HEK293 (cell line): ENCODE results near the gene PPP2R1B.

Source experiments
- CTCF ChIA-PET: fragments of 350-600 bp; formaldehyde crosslinking; extraction: SDS; loops from one replicate; lab custom pipeline; 2021; ENCODE audit warnings: antibody characterized with exemption; lab: Yijun Ruan, JAX
- POLR2A ChIA-PET: fragments of 300-600 bp; formaldehyde crosslinking; extraction: SDS; loops from one replicate; lab custom pipeline; 2020; ENCODE audit warnings: antibody characterized with exemption, inconsistent platforms; lab: Yijun Ruan, JAX
- H3K27ac ChIP-seq: fragments of 200-500 bp; sonication (Bioruptor generic); 2 replicates; pipeline ENCODE4 v1.5.1; 2014; ENCODE audit warnings: low read depth, low read length, control low read depth, inconsistent platforms; ENCODE audit errors: extremely low read depth
- H3K36me3 ChIP-seq, 2 experiments: fragments of 200-500 bp in 1 of 2; sonication (Bioruptor generic) in 1 of 2; 1 replicate in 1 of 2; 2 replicates in 1 of 2; pipeline ENCODE4 v1.5.1; 2014 to 2017; ENCODE audit warnings: inconsistent platforms in 2 of 2, low read length in 2 of 2; ENCODE audit not compliant: control insufficient read depth in 2 of 2, insufficient read depth in 1 of 2
- H3K4me1 ChIP-seq: fragments of 200-500 bp; sonication (Bioruptor generic); 2 replicates; pipeline ENCODE4 v1.5.1; 2014; ENCODE audit warnings: mild to moderate bottlenecking, low read length, inconsistent platforms; ENCODE audit not compliant: control insufficient read depth, insufficient read depth
- H3K4me3 ChIP-seq: 2 replicates; pipeline ENCODE4 v1.5.1; 2011; ENCODE audit warnings: low read depth, mild to moderate bottlenecking, control low read depth, low read length, moderate library complexity
- H3K9me3 ChIP-seq: fragments of 200-500 bp; sonication (Bioruptor generic); 2 replicates; pipeline ENCODE4 v1.5.1; 2014; ENCODE audit warnings: low read depth, low read length, inconsistent platforms; ENCODE audit not compliant: control insufficient read depth, insufficient read depth
- ATF2 ChIP-seq: fragments of 450-650 bp; formaldehyde crosslinking; IDR thresholded peaks from 2 replicates; pipeline ENCODE4 v1.5.1; 2016; ENCODE audit warnings: missing biosample characterization, missing genetic modification characterization, low read depth
- EGR2 ChIP-seq: fragments of 450-650 bp; formaldehyde crosslinking; IDR thresholded peaks from 2 replicates; pipeline ENCODE4 v1.5.1; 2016; ENCODE audit warnings: low read depth, missing biosample characterization, missing genetic modification characterization
- FEZF1 ChIP-seq: fragments of 450-650 bp; formaldehyde crosslinking; IDR thresholded peaks from 2 replicates; pipeline ENCODE4 v1.5.1; 2016; ENCODE audit warnings: missing biosample characterization, missing genetic modification characterization
- GLIS1 ChIP-seq: fragments of 450-650 bp; formaldehyde crosslinking; IDR thresholded peaks from 2 replicates; pipeline ENCODE4 v1.5.1; 2016; ENCODE audit warnings: missing biosample characterization, missing genetic modification characterization
- PATZ1 ChIP-seq: fragments of 450-650 bp; formaldehyde crosslinking; IDR thresholded peaks from 2 replicates; pipeline ENCODE4 v1.5.1; 2016; ENCODE audit warnings: missing biosample characterization, missing genetic modification characterization
- PRDM6 ChIP-seq: fragments of 450-650 bp; formaldehyde crosslinking; IDR thresholded peaks from 2 replicates; pipeline ENCODE4 v1.5.1; 2017; ENCODE audit warnings: missing biosample characterization, missing genetic modification characterization
- REPIN1 ChIP-seq: fragments of 450-650 bp; formaldehyde crosslinking; IDR thresholded peaks from 2 replicates; pipeline ENCODE4 v1.5.1; 2017; ENCODE audit warnings: missing biosample characterization, missing genetic modification characterization, low read depth
- SCRT2 ChIP-seq: fragments of 450-650 bp; formaldehyde crosslinking; IDR thresholded peaks from 2 replicates; pipeline ENCODE4 v1.5.1; 2016; ENCODE audit warnings: missing biosample characterization, missing genetic modification characterization
- ZBTB1 ChIP-seq: fragments of 450-650 bp; formaldehyde crosslinking; IDR thresholded peaks from 2 replicates; pipeline ENCODE4 v1.5.1; 2016; ENCODE audit warnings: missing biosample characterization, missing genetic modification characterization
- ZBTB8A ChIP-seq: fragments of 450-650 bp; formaldehyde crosslinking; IDR thresholded peaks from 2 replicates; pipeline ENCODE4 v1.5.1; 2016; ENCODE audit warnings: missing biosample characterization, missing genetic modification characterization
- ZFHX2 ChIP-seq: fragments of 450-650 bp; formaldehyde crosslinking; conservative IDR thresholded peaks from 2 replicates; pipeline ENCODE4 v1.5.1; 2016; ENCODE audit warnings: missing biosample characterization, missing genetic modification characterization
- ZNF121 ChIP-seq: fragments of 450-650 bp; formaldehyde crosslinking; IDR thresholded peaks from 2 replicates; pipeline ENCODE4 v1.5.1; 2016; ENCODE audit warnings: missing biosample characterization, missing genetic modification characterization
- ZNF157 ChIP-seq: fragments of 450-650 bp; formaldehyde crosslinking; IDR thresholded peaks from 2 replicates; pipeline ENCODE4 v1.5.1; 2016; ENCODE audit warnings: missing biosample characterization, missing genetic modification characterization
- ZNF211 ChIP-seq: fragments of 450-650 bp; formaldehyde crosslinking; IDR thresholded peaks from 2 replicates; pipeline ENCODE4 v1.5.1; 2016; ENCODE audit warnings: low read depth, missing biosample characterization, missing genetic modification characterization
- ZNF221 ChIP-seq: fragments of 450-650 bp; formaldehyde crosslinking; IDR thresholded peaks from 2 replicates; pipeline ENCODE4 v1.5.1; 2017; ENCODE audit warnings: missing biosample characterization, missing genetic modification characterization, borderline replicate concordance
- ZNF26 ChIP-seq: fragments of 450-650 bp; formaldehyde crosslinking; IDR thresholded peaks from 2 replicates; pipeline ENCODE4 v1.5.1; 2016; ENCODE audit warnings: missing biosample characterization, missing genetic modification characterization
- ZNF341 ChIP-seq: fragments of 450-650 bp; formaldehyde crosslinking; IDR thresholded peaks from 2 replicates; pipeline ENCODE4; 2016; ENCODE audit warnings: low read depth, missing biosample characterization, missing genetic modification characterization
- ZNF354C ChIP-seq: fragments of 450-650 bp; formaldehyde crosslinking; IDR thresholded peaks from 2 replicates; pipeline ENCODE4 v1.5.1; 2016; ENCODE audit warnings: missing biosample characterization, missing genetic modification characterization, low read depth, borderline replicate concordance
- ZNF366 ChIP-seq: fragments of 450-650 bp; formaldehyde crosslinking; conservative IDR thresholded peaks from 2 replicates; pipeline ENCODE4 v1.5.1; 2016; ENCODE audit warnings: missing biosample characterization, missing genetic modification characterization
- ZNF473 ChIP-seq: fragments of 450-650 bp; formaldehyde crosslinking; IDR thresholded peaks from 2 replicates; pipeline ENCODE4 v1.5.1; 2017; ENCODE audit warnings: missing biosample characterization, missing genetic modification characterization
- ZNF48 ChIP-seq: fragments of 450-650 bp; formaldehyde crosslinking; IDR thresholded peaks from 2 replicates; pipeline ENCODE4 v1.5.1; 2016; ENCODE audit warnings: missing biosample characterization, missing genetic modification characterization
- ZNF501 ChIP-seq: fragments of 450-650 bp; formaldehyde crosslinking; IDR thresholded peaks from 2 replicates; pipeline ENCODE4 v1.5.1; 2016; ENCODE audit warnings: missing biosample characterization, missing genetic modification characterization
- ZNF585B ChIP-seq: fragments of 450-650 bp; formaldehyde crosslinking; IDR thresholded peaks from 2 replicates; pipeline ENCODE4 v1.5.1; 2016; ENCODE audit warnings: missing biosample characterization, missing genetic modification characterization
- ZNF596 ChIP-seq: fragments of 450-650 bp; IDR thresholded peaks from 2 replicates; pipeline ENCODE4 v1.5.0; 2018; ENCODE audit warnings: missing biosample characterization, mild to moderate bottlenecking, missing genetic modification characterization, moderate library complexity
- ZNF701 ChIP-seq: fragments of 450-650 bp; formaldehyde crosslinking; IDR thresholded peaks from 2 replicates; pipeline ENCODE4 v1.5.1; 2016; ENCODE audit warnings: missing biosample characterization, missing genetic modification characterization
- ZNF830 ChIP-seq: fragments of 450-650 bp; IDR thresholded peaks from 2 replicates; pipeline ENCODE4 v1.5.0; 2018; ENCODE audit warnings: missing biosample characterization, missing genetic modification characterization, low read depth, mild to moderate bottlenecking, moderate library complexity
- ZSCAN16 ChIP-seq: fragments of 450-650 bp; formaldehyde crosslinking; IDR thresholded peaks from 2 replicates; pipeline ENCODE4 v1.5.1; 2016; ENCODE audit warnings: missing biosample characterization, missing genetic modification characterization

PPP2R1B gene

GRCh38 chr11:111714522-111714921 lies 51.7 kb downstream of the PPP2R1B start:
- Histone ChIP-seq H3K9me3 (no peaks in the 10 kb centered on the region), H3K4me3 (no peak overlapping the region), H3K27ac (no peak overlapping the region), H3K4me1 (peaks cover 4% of the 10 kb centered on the region), H3K36me3 (peaks cover 0 to 49% of the 10 kb centered on the region in 2 experiments; a peak in 2 of 3 replicates)
- ChIA-PET POLR2A (no interaction called here), CTCF (interaction anchor here (0.6 kb wide), 1 partner anchor 391 kb away, joined by 5 read pairs; no protein-coding TSS in a partner anchor)
- TF ChIP-seq ZNF341 (no peak), ZNF354C (tag by site-specific recombination) (no peak), ZNF26 (tag by site-specific recombination) (no peak), ZNF366 (tag by site-specific recombination) (no peak), ZNF701 (tag by site-specific recombination) (no peak), ZFHX2 (tag by site-specific recombination) (no peak), ZNF596 (tag by site-specific recombination) (no peak), ZNF830 (no peak), ZNF121 (tag by site-specific recombination) (no peak), EGR2 (tag by site-specific recombination) (no peak), PATZ1 (no peak), ZBTB8A (tag by site-specific recombination) (no peak), SCRT2 (tag by site-specific recombination) (no peak), ZSCAN16 (tag by site-specific recombination) (no peak), ATF2 (tag by site-specific recombination) (no peak), ZNF48 (no peak), GLIS1 (tag by site-specific recombination) (no peak), ZNF157 (no peak), ZNF473 (tag by site-specific recombination) (no peak), REPIN1 (tag by site-specific recombination) (no peak)

GRCh38 chr11:111707691-111708067 lies 58.5 kb downstream of the PPP2R1B start:
- peaks cover 0 to 67% of the 10 kb centered on the region in 2 experiments; a peak in 2 of 3 replicates for H3K36me3 ChIP-seq
- H3K4me3 ChIP-seq: no peak overlapping the region
- H3K27ac ChIP-seq: no peak overlapping the region
- no peaks in the 10 kb centered on the region for H3K9me3 ChIP-seq
- H3K4me1 ChIP-seq: no peaks in the 10 kb centered on the region
- ChIA-PET POLR2A (no interaction called here), CTCF (no interaction called here)
- TF ChIP-seq EGR2 (tag by site-specific recombination) (no peak), FEZF1 (tag by site-specific recombination) (no peak), ZNF211 (tag by site-specific recombination) (no peak), ZNF221 (no peak), PRDM6 (tag by site-specific recombination) (no peak), ZBTB1 (no peak), ZNF501 (tag by site-specific recombination) (no peak), ZNF585B (tag by site-specific recombination) (no peak)
